NCI-H1092 (cell line): ENCODE measurements around the gene PHF14.

Source experiments
- DNase-seq: peaks from one replicate; lab custom pipeline; 2025; lab: John Stamatoyannopoulos, UW

The PHF14 gene

GRCh38 chr7:11208883-11209465 lies 235.3 kb downstream of the PHF14 start:
- no peak for DNase-seq

- DNase-seq: no peak
Observed at GRCh38 chr7:11210374-11210773, 236.7 kb downstream of the PHF14 start.

GRCh38 chr7:11212080-11212711 lies 238.5 kb downstream of the PHF14 start:
- peak; percentile 79 for DNase-seq

- no peak for DNase-seq
Observed at GRCh38 chr7:11212816-11213215, 239.1 kb downstream of the PHF14 start.

DNA sequence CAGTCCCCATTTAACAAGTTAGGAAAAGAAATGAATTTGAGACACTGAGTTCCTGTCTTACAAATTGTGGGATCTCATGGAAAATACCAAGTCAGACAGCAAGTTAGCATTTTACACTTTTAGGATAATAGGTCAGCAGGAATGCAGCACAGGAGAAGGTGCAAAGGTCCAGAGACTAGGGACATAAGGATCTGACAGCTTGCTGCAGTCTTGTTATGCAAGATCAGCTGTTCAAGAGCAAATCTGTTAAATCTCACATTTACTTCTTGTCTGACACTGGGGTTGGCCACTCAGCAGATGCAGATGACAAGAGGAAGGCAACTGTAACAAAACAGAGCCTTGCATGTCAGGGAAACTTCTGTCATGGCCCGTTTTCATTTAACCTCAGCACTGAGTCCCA lies 239.6 kb downstream of the PHF14 start:
- DNase-seq: no peak

DNA sequence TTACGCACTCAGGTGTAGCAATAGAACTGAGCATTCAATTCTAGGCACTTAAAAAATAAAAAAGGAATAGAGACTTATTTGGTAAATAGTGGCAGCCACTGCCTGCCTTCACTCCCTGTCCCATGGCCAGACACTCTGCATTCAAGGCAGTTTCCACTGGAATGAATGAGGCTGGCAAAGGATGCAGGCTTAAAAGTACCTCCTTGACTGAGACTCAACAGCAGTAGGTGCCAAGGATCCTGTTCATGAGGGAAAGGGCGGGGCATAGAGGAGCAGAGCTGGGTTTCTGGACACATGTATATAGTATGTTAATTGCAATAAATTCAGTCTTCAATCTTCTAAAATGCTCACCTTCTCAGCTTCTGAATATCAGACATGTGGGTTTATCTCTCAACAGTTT lies 242.6 kb downstream of the PHF14 start:
- DNase-seq: no peak

- DNase-seq: no peak
Observed at GRCh38 chr7:11217848-11218565, 244.3 kb downstream of the PHF14 start.
